H9 (cell line): ENCODE data around the gene SULT1A1. TPM values are rescaled to one million over a fixed set of nuclear protein-coding genes. Genes with fewer than 3 reads are reported as not detected.

Experiments
- DNase-seq: peaks from one replicate; pipeline ENCODE4 v3.0.0-alpha.2; 2017
- H2AFZ ChIP-seq: one replicate; pipeline ENCODE4 v1.6.1; 2013; ENCODE audit warnings: mild to moderate bottlenecking, low read length, control low read depth, moderate library complexity
- H2AK5ac ChIP-seq: 2 replicates; pipeline ENCODE4 v1.6.1; 2013; ENCODE audit warnings: low read length, control low read depth, mixed read lengths; ENCODE audit not compliant: insufficient read length
- H2BK120ac ChIP-seq: one replicate; pipeline ENCODE4 v1.6.1; 2013; ENCODE audit warnings: low read depth, mild to moderate bottlenecking, low read length, control low read depth, inconsistent platforms; ENCODE audit not compliant: poor library complexity, severe bottlenecking
- H2BK12ac ChIP-seq: 2 replicates; pipeline ENCODE4 v1.6.1; 2013; ENCODE audit warnings: low read length, control low read depth, mixed read lengths, low read depth; ENCODE audit not compliant: insufficient read length
- H2BK15ac ChIP-seq: 2 replicates; pipeline ENCODE4 v1.6.1; 2013; ENCODE audit warnings: low read depth, low read length, control low read depth
- H2BK20ac ChIP-seq: one replicate; pipeline ENCODE4 v1.6.1; 2013; ENCODE audit warnings: low read depth, mild to moderate bottlenecking, low read length, control low read depth, inconsistent platforms; ENCODE audit not compliant: poor library complexity, severe bottlenecking
- H2BK5ac ChIP-seq: 2 replicates; pipeline ENCODE4 v1.6.1; 2013; ENCODE audit warnings: low read length, control low read depth, mixed read lengths; ENCODE audit not compliant: insufficient read length
- H3K14ac ChIP-seq: 2 replicates; pipeline ENCODE4 v1.6.1; 2013; ENCODE audit warnings: low read length, control low read depth; ENCODE audit not compliant: insufficient read depth
- H3K18ac ChIP-seq: 2 replicates; pipeline ENCODE4 v1.6.1; 2013; ENCODE audit warnings: low read depth, mild to moderate bottlenecking, mixed read lengths, low read length, control low read depth; ENCODE audit not compliant: insufficient read length
- H3K23ac ChIP-seq: 2 replicates; pipeline ENCODE4 v1.6.1; 2013; ENCODE audit warnings: low read length, control low read depth, mixed read lengths, low read depth; ENCODE audit not compliant: insufficient read length
- H3K23me2 ChIP-seq: 2 replicates; pipeline ENCODE4 v1.6.1; 2013; ENCODE audit warnings: low read depth, mild to moderate bottlenecking, mixed read lengths, low read length, control low read depth; ENCODE audit not compliant: insufficient read length, poor library complexity, severe bottlenecking
- H3K27ac ChIP-seq: 2 replicates; pipeline ENCODE4 v1.5.1; 2013; ENCODE audit warnings: low read length, control low read depth, mixed read lengths, low read depth; ENCODE audit not compliant: insufficient read length
- H3K27me3 ChIP-seq: 2 replicates; pipeline ENCODE4 v1.6.1; 2013; ENCODE audit warnings: low read length, control low read depth, inconsistent platforms; ENCODE audit not compliant: insufficient read depth
- H3K4ac ChIP-seq: 2 replicates; pipeline ENCODE4 v1.6.1; 2013; ENCODE audit warnings: low read depth, mild to moderate bottlenecking, control low read depth, inconsistent platforms, low read length, moderate library complexity
- H3K4me1 ChIP-seq: 2 replicates; pipeline ENCODE4 v1.6.1; 2013; ENCODE audit warnings: low read length, control low read depth, inconsistent platforms; ENCODE audit not compliant: insufficient read depth
- H3K4me2 ChIP-seq: 2 replicates; pipeline ENCODE4 v1.6.1; 2013; ENCODE audit warnings: low read length, control low read depth, mixed read lengths; ENCODE audit not compliant: insufficient read length, insufficient read depth
- H3K56ac ChIP-seq: 2 replicates; pipeline ENCODE4 v1.6.1; 2013; ENCODE audit warnings: low read depth, mild to moderate bottlenecking, mixed read lengths, low read length, control low read depth; ENCODE audit not compliant: insufficient read length
- H3K79me1 ChIP-seq: 2 replicates; pipeline ENCODE4 v1.6.1; 2013; ENCODE audit warnings: low read depth, mild to moderate bottlenecking, moderate library complexity, low read length, control low read depth, inconsistent platforms; ENCODE audit not compliant: insufficient read depth, poor library complexity, severe bottlenecking
- H3K79me2 ChIP-seq: 2 replicates; pipeline ENCODE4 v1.6.1; 2013; ENCODE audit warnings: low read length, control low read depth, inconsistent platforms; ENCODE audit not compliant: insufficient read depth
- H3K9ac ChIP-seq: 2 replicates; pipeline ENCODE4 v1.6.1; 2013; ENCODE audit warnings: low read length, control low read depth, mixed read lengths; ENCODE audit not compliant: insufficient read length; ENCODE audit errors: extremely low read depth
- H3K9me3 ChIP-seq: one replicate; pipeline ENCODE4 v1.6.1; 2013; ENCODE audit warnings: low read depth, low read length, inconsistent platforms; ENCODE audit not compliant: control insufficient read depth
- H3T11ph ChIP-seq: one replicate; pipeline ENCODE4 v1.6.1; 2013; ENCODE audit warnings: mild to moderate bottlenecking, low read length, control low read depth, inconsistent platforms
- H4K20me1 ChIP-seq: one replicate; pipeline ENCODE4 v1.6.1; 2013; ENCODE audit not compliant: control insufficient read depth, insufficient read length, insufficient read depth
- H4K5ac ChIP-seq: 2 replicates; pipeline ENCODE4 v1.6.1; 2013; ENCODE audit warnings: low read depth, mild to moderate bottlenecking, mixed read lengths, low read length, control low read depth; ENCODE audit not compliant: insufficient read length
- H4K8ac ChIP-seq: replicated peaks from 2 replicates; pipeline ENCODE4 v1.6.1; 2013; ENCODE audit warnings: low read length, control low read depth, mixed read lengths, low read depth; ENCODE audit not compliant: insufficient read length
- H4K91ac ChIP-seq: 2 replicates; pipeline ENCODE4 v1.6.1; 2013; ENCODE audit warnings: low read depth, mild to moderate bottlenecking, moderate library complexity, mixed read lengths, low read length, control low read depth; ENCODE audit not compliant: insufficient read length
- H3K27ac Mint-ChIP-seq, 3 experiments: 2 replicates in 2 of 3; 3 replicates in 1 of 3; pipeline ENCODE4 v1.8.0; 2020 to 2021; ENCODE audit warnings: mixed read lengths in 3 of 3, mild to moderate bottlenecking in 1 of 3, moderate library complexity in 1 of 3
- H3K27me3 Mint-ChIP-seq: 2 replicates; pipeline ENCODE4 v1.8.0; 2021; ENCODE audit warnings: low read depth, mild to moderate bottlenecking, moderate library complexity, mixed read lengths
- H3K36me3 Mint-ChIP-seq, 3 experiments: 2 replicates in 2 of 3; 3 replicates in 1 of 3; pipeline ENCODE4 v1.8.0; 2020 to 2021; ENCODE audit warnings: low read depth in 3 of 3, mixed read lengths in 3 of 3; ENCODE audit not compliant: insufficient read depth in 1 of 3
- H3K4me1 Mint-ChIP-seq, 2 experiments: 2 replicates each; pipeline ENCODE4 v1.8.0; 2020; ENCODE audit warnings: mixed read lengths in 2 of 2
- H3K4me3 Mint-ChIP-seq, 2 experiments: 2 replicates in 1 of 2; 3 replicates in 1 of 2; pipeline ENCODE4 v1.8.0; 2020 to 2021; ENCODE audit warnings: mild to moderate bottlenecking in 2 of 2, mixed read lengths in 2 of 2, moderate library complexity in 1 of 2
- H3K9me3 Mint-ChIP-seq, 2 experiments: 2 replicates in 1 of 2; 3 replicates in 1 of 2; pipeline ENCODE4 v1.8.0; 2020; ENCODE audit warnings: mild to moderate bottlenecking in 2 of 2, mixed read lengths in 2 of 2, moderate library complexity in 1 of 2
- WGBS: extraction: QIAGEN DNeasy Blood & Tissue Kit; methylation state at CpG from one replicate; pipeline ENCODE4 v1.1.7; 2013; ENCODE audit warnings: missing lambda C conversion rate, low lambda C conversion rate, mixed read lengths; ENCODE audit not compliant: insufficient read length; ENCODE audit errors: extremely low coverage; 5-methylcytosine and 5-hydroxymethylcytosine counted together
- total RNA-seq: library from RNA; stranded (reverse); gene quantifications from 2 replicates; pipeline ENCODE4 v1.2.1, GENCODE V29; 2021
- TF ChIP-seq, protein P1 (sequence below): fragments of 200-600 bp; sonication (generic); conservative IDR thresholded peaks from 3 replicates; pipeline ENCODE4 v1.8.0; 2021; ENCODE audit warnings: antibody characterized with exemption, mild to moderate bottlenecking

SULT1A1 gene
- total RNA-seq, 1 experiment from 2014 or later: 4.8 TPM

GRCh38 chr16:28585674-28586073 lies 24.2 kb downstream of the SULT1A1 start:
- H4K8ac ChIP-seq: no peak overlapping the region
- no peak overlapping the region for H2BK15ac ChIP-seq
- no peaks in the 10 kb centered on the region for H3K9me3 Mint-ChIP-seq
- no peak overlapping the region for H2BK120ac ChIP-seq
- no peak overlapping the region for H4K91ac ChIP-seq
- H3K27ac ChIP-seq: no peak overlapping the region
- no peak overlapping the region for H3K4me3 Mint-ChIP-seq
- no peak overlapping the region for H3K27ac Mint-ChIP-seq
- H3K36me3 Mint-ChIP-seq: peaks cover 16 to 58% (median 32%) of the 10 kb centered on the region in 3 experiments; a peak in 6 of 7 replicates
- H2AK5ac ChIP-seq: no peak overlapping the region
- H4K20me1 ChIP-seq: no peaks in the 10 kb centered on the region
- H3K27me3 Mint-ChIP-seq: no peaks in the 10 kb centered on the region
- H3T11ph ChIP-seq: no peak overlapping the region
- no peak overlapping the region for H3K4me2 ChIP-seq
- H3K79me1 ChIP-seq: no peaks in the 10 kb centered on the region
- no peak overlapping the region for H3K14ac ChIP-seq
- TF ChIP-seq, protein P1, sequence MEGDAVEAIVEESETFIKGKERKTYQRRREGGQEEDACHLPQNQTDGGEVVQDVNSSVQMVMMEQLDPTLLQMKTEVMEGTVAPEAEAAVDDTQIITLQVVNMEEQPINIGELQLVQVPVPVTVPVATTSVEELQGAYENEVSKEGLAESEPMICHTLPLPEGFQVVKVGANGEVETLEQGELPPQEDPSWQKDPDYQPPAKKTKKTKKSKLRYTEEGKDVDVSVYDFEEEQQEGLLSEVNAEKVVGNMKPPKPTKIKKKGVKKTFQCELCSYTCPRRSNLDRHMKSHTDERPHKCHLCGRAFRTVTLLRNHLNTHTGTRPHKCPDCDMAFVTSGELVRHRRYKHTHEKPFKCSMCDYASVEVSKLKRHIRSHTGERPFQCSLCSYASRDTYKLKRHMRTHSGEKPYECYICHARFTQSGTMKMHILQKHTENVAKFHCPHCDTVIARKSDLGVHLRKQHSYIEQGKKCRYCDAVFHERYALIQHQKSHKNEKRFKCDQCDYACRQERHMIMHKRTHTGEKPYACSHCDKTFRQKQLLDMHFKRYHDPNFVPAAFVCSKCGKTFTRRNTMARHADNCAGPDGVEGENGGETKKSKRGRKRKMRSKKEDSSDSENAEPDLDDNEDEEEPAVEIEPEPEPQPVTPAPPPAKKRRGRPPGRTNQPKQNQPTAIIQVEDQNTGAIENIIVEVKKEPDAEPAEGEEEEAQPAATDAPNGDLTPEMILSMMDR: no peak
- WGBS: no CpG with 5 or more reads among the region's 11 CpGs
- no peaks in the 10 kb centered on the region for H3K79me2 ChIP-seq
- no peaks in the 10 kb centered on the region for H3K9me3 ChIP-seq
- no peak overlapping the region for H2BK12ac ChIP-seq
- H2BK5ac ChIP-seq: no peak overlapping the region
- H2BK20ac ChIP-seq: no peak overlapping the region
- no peak overlapping the region for H3K23ac ChIP-seq
- H3K18ac ChIP-seq: no peak overlapping the region
- no peak overlapping the region for H3K9ac ChIP-seq
- no peak overlapping the region for H3K56ac ChIP-seq
- no peaks in the 10 kb centered on the region for H3K4me1 Mint-ChIP-seq
- DNase-seq: no peak
- no peak overlapping the region for H3K4ac ChIP-seq
- H3K4me1 ChIP-seq: no peaks in the 10 kb centered on the region
- H3K23me2 ChIP-seq: no peaks in the 10 kb centered on the region
- no peak overlapping the region for H4K5ac ChIP-seq
- no peaks in the 10 kb centered on the region for H3K27me3 ChIP-seq
- H2AFZ ChIP-seq: no peak overlapping the region
